ENCODE measurements around the gene SFMBT1. TPM values are rescaled to one million over a fixed set of nuclear protein-coding genes. Genes with fewer than 3 reads are reported as not detected.

The SFMBT1 gene
- total RNA-seq, 1 experiment from 2014 or later, result 14.3 TPM

DNA sequence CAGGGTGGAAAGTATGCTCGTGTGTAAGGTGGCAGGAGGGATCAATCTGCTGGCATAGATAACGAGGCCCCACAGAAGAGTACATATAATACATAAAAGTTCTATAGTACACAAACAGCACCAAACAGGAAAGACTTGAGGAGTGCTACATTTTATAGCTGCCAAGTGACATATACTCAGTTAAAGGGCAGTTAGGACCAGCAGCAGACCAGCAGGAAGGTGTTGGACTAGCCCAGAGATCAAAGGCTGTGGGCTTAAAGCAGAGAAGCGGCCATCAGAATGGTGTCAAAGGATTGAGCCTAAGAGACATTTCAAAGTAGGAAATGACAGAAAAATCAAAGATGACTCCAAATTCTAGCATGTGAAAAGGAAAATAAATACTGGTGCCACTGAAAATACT lies 34.5 kb downstream of the SFMBT1 start:
- Histone ChIP-seq H3K36me3 (ENCODE audit: low read depth) (no peaks in the 10 kb centered on the region), H3K4me1 (replicated peaks; ENCODE audit: insufficient read depth) (no peaks in the 10 kb centered on the region), H2AFZ (no peak overlapping the region), H3K27me3 (ENCODE audit: insufficient read depth, low read depth) (no peaks in the 10 kb centered on the region), H3K4me3 (no peak overlapping the region), H4K20me1 (ENCODE audit: insufficient read depth) (no peaks in the 10 kb centered on the region; the same call in 1 of the 2 replicates), H3F3A (ENCODE audit: insufficient read depth, low read depth) (no peaks in the 10 kb centered on the region), H3K9me2 (ENCODE audit: insufficient read depth) (no peaks in the 10 kb centered on the region), H3K4me2 (no peak overlapping the region), H3K79me2 (ENCODE audit: low read depth) (no peaks in the 10 kb centered on the region), H3K9me3 (ENCODE audit: insufficient read depth, low read depth) (no peaks in the 10 kb centered on the region), H3K27ac (no peak overlapping the region)
- intact Hi-C loops (cut with micrococcal nuclease; ENCODE audit: unreplicated experiment), result no loop called here
- no peak for DNase-seq
- no TSS peak for BruUV-seq (replicated peaks)
- TF ChIP-seq, protein P1, sequence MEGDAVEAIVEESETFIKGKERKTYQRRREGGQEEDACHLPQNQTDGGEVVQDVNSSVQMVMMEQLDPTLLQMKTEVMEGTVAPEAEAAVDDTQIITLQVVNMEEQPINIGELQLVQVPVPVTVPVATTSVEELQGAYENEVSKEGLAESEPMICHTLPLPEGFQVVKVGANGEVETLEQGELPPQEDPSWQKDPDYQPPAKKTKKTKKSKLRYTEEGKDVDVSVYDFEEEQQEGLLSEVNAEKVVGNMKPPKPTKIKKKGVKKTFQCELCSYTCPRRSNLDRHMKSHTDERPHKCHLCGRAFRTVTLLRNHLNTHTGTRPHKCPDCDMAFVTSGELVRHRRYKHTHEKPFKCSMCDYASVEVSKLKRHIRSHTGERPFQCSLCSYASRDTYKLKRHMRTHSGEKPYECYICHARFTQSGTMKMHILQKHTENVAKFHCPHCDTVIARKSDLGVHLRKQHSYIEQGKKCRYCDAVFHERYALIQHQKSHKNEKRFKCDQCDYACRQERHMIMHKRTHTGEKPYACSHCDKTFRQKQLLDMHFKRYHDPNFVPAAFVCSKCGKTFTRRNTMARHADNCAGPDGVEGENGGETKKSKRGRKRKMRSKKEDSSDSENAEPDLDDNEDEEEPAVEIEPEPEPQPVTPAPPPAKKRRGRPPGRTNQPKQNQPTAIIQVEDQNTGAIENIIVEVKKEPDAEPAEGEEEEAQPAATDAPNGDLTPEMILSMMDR (conservative IDR thresholded peaks at IDR 0.05), result no peak
- no peak for TF ChIP-seq EZH2 (IDR thresholded peaks at IDR 0.05; ENCODE audit: low read depth)
- ChIA-PET POLR2A (ENCODE audit: unreplicated experiment) (no interaction called here), CTCF (no interaction called here)

DNA sequence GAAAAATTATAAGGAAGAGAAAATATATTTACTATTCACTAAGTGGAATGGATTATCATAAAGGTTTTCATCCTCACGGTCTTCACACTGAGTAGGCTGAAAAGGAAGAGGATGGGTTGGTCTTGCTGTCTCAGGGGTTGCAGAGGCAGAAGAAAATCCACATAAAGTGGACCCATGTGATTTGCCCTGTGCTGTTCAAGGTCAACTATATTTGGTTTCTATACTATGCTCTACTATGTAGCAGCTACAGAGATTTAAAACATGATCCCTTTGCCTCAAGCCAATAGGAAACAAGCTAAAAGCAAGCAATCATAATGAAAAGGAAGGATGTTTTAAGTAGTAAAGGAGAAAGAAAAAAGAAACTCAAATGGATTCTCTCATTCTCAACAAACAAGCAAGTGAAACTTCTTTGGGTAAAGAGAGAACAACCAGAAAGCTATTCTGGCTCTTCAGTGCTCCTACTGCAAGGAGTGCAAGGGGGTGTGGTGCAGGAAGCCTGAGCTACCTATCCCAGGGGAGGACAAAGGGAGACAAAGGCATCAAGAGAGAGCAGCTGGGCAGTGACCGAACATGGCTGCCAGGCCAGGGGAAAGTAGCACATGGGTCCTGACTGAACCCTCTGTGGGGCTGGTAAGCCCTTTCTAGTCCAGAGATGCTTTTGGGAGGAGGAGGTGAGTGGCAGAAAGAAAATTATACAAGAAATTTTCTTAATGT lies 35.9 kb downstream of the SFMBT1 start:
- H3K79me2 ChIP-seq (ENCODE audit: low read depth), result no peaks in the 10 kb centered on the region
- ChIA-PET CTCF (no interaction called here), POLR2A (ENCODE audit: unreplicated experiment) (interaction anchor here (0.6 to 0.7 kb wide), 2 partner anchors 46 to 71 kb away, joined by 3 to 4 read pairs; no protein-coding TSS in a partner anchor)
- H3K4me3 ChIP-seq, result no peak overlapping the region
- no peaks in the 10 kb centered on the region for H3K4me1 ChIP-seq (replicated peaks; ENCODE audit: insufficient read depth)
- no peaks in the 10 kb centered on the region for H3K9me3 ChIP-seq (ENCODE audit: insufficient read depth, low read depth)
- H3K9me2 ChIP-seq (ENCODE audit: insufficient read depth), result no peaks in the 10 kb centered on the region
- no TSS peak for BruUV-seq (replicated peaks)
- no peak overlapping the region for H3K27ac ChIP-seq
- no peak overlapping the region for H2AFZ ChIP-seq
- TF ChIP-seq, protein P1 (conservative IDR thresholded peaks at IDR 0.05), result no peak
- TF ChIP-seq EZH2 (IDR thresholded peaks at IDR 0.05; ENCODE audit: low read depth), result no peak
- H3K36me3 ChIP-seq (ENCODE audit: low read depth), result no peaks in the 10 kb centered on the region
- H3F3A ChIP-seq (ENCODE audit: insufficient read depth, low read depth), result no peaks in the 10 kb centered on the region
- no peaks in the 10 kb centered on the region for H3K27me3 ChIP-seq (ENCODE audit: insufficient read depth, low read depth)
- no peak overlapping the region for H3K4me2 ChIP-seq
- H4K20me1 ChIP-seq (ENCODE audit: insufficient read depth), result no peaks in the 10 kb centered on the region
- DNase-seq, result no peak
- intact Hi-C loops (cut with micrococcal nuclease; ENCODE audit: unreplicated experiment), result no loop called here

DNA sequence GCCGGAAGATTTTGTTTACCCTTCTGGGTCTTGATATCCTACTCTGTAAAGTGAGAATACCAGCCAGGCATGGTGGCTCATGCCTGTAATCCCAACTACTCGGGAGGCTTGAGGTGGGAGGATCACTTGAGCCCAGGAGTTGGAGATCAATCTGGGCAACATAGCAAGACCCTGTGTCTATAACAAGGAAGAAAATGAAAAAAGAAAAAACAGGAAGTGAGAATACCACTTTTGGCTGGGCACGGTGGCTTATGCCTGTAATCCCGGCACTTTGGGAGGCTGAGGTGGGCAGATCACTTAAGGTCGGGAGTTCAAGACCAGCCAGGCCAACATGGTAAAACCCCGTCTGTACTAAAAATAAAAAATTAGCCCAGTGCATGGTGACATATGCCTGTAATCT lies 36.9 kb downstream of the SFMBT1 start:
- no peak overlapping the region for H2AFZ ChIP-seq
- H3K27ac ChIP-seq, result no peak overlapping the region
- no peaks in the 10 kb centered on the region for H3K9me2 ChIP-seq (ENCODE audit: insufficient read depth)
- no peak overlapping the region for H3K4me3 ChIP-seq
- no peaks in the 10 kb centered on the region for H3K4me1 ChIP-seq (replicated peaks; ENCODE audit: insufficient read depth)
- BruUV-seq (replicated peaks), result no TSS peak
- no peak for TF ChIP-seq EZH2 (IDR thresholded peaks at IDR 0.05; ENCODE audit: low read depth)
- TF ChIP-seq, protein P1 (conservative IDR thresholded peaks at IDR 0.05), result no peak
- H3K9me3 ChIP-seq (ENCODE audit: insufficient read depth, low read depth), result no peaks in the 10 kb centered on the region
- no peaks in the 10 kb centered on the region for H3F3A ChIP-seq (ENCODE audit: insufficient read depth, low read depth)
- no peaks in the 10 kb centered on the region for H3K79me2 ChIP-seq (ENCODE audit: low read depth)
- intact Hi-C loops (cut with micrococcal nuclease; ENCODE audit: unreplicated experiment), result no loop called here
- no peaks in the 10 kb centered on the region for H4K20me1 ChIP-seq (ENCODE audit: insufficient read depth)
- ChIA-PET CTCF (no interaction called here), POLR2A (ENCODE audit: unreplicated experiment) (no interaction called here)
- H3K27me3 ChIP-seq (ENCODE audit: insufficient read depth, low read depth), result no peaks in the 10 kb centered on the region
- no peaks in the 10 kb centered on the region for H3K36me3 ChIP-seq (ENCODE audit: low read depth)
- DNase-seq, result no peak
- no peak overlapping the region for H3K4me2 ChIP-seq

Measured in PC-9 (cell line).